H1 (cell line): Measurements from ENCODE around the gene ZNF316. TPM values are rescaled to one million over a fixed set of nuclear protein-coding genes. Genes with fewer than 3 reads are reported as not detected.

Source experiments
- CTCF ChIA-PET: fragments of 300-600 bp; sonication (Branson Sonifier 250); formaldehyde crosslinking; loops from one replicate; lab custom pipeline; 2021; ENCODE audit not compliant: partially characterized antibody; lab: Charles Lee
- POLR2A ChIA-PET: fragments of 300-600 bp; sonication (Branson Sonifier 250); formaldehyde crosslinking; loops from one replicate; lab custom pipeline; 2021; ENCODE audit warnings: inconsistent platforms; ENCODE audit not compliant: partially characterized antibody; lab: Charles Lee
- DNase-seq, 2 experiments: peaks; one replicate each; pipeline versions ENCODE4 v3.0.0 to v3.0.0-alpha.2; 2010 to 2022; ENCODE audit warnings: low spot score in 2 of 2, low read depth in 1 of 2, mixed read lengths in 1 of 2
- FAIRE-seq: peaks from 2 replicates; lab custom pipeline; 2011; peaks lifted over from hg19 to GRCh38; lab: Jason Lieb, UNC
- H2AFZ ChIP-seq: 2 replicates; pipeline ENCODE4 v1.8.1; 2012; ENCODE audit warnings: low read length, inconsistent platforms
- H2AK5ac ChIP-seq: 2 replicates; pipeline ENCODE4 v1.6.1; 2013; ENCODE audit warnings: low read depth, low read length
- H2BK120ac ChIP-seq: replicated peaks from 2 replicates; pipeline ENCODE3; 2013; ENCODE audit warnings: low read depth, low read length, inconsistent platforms
- H2BK12ac ChIP-seq: 2 replicates; pipeline ENCODE4 v1.6.1; 2013; ENCODE audit warnings: low read depth, low read length
- H2BK15ac ChIP-seq: 2 replicates; pipeline ENCODE4 v1.6.1; 2013; ENCODE audit warnings: low read length
- H2BK20ac ChIP-seq: 2 replicates; pipeline ENCODE4 v1.6.1; 2013; ENCODE audit warnings: low read length
- H2BK5ac ChIP-seq: 2 replicates; pipeline ENCODE4 v1.6.1; 2013; ENCODE audit warnings: low read depth, low read length
- H3K14ac ChIP-seq: 2 replicates; pipeline ENCODE4 v1.6.1; 2013; ENCODE audit warnings: inconsistent platforms; ENCODE audit not compliant: insufficient read length
- H3K18ac ChIP-seq: 2 replicates; pipeline ENCODE4 v1.6.1; 2013; ENCODE audit warnings: low read length; ENCODE audit errors: extremely low read depth
- H3K23ac ChIP-seq: 2 replicates; pipeline ENCODE4 v1.6.1; 2013; ENCODE audit warnings: inconsistent platforms; ENCODE audit not compliant: insufficient read length
- H3K23me2 ChIP-seq: 2 replicates; pipeline ENCODE4 v1.6.1; 2013; ENCODE audit warnings: low read depth, low read length
- H3K27ac ChIP-seq: 2 replicates; pipeline ENCODE4 v1.6.1; 2011; ENCODE audit warnings: low read depth, low read length, inconsistent platforms
- H3K27me3 ChIP-seq, 4 experiments: replicated peaks in 1 of 4; 1 replicate in 1 of 4; 2 replicates in 3 of 4; pipeline versions ENCODE4 v1.6.1 to v1.8.1; 2011 to 2013; ENCODE audit warnings: low read length in 3 of 4, mild to moderate bottlenecking in 3 of 4, inconsistent platforms in 2 of 4, mixed read lengths in 2 of 4, moderate library complexity in 1 of 4; ENCODE audit not compliant: control insufficient read depth in 3 of 4, insufficient read depth in 3 of 4; ENCODE audit errors: extremely low read depth in 1 of 4
- H3K36me3 ChIP-seq, 4 experiments: 2 replicates each; pipeline versions ENCODE4 v1.6.1 to v1.8.1; 2011 to 2013; ENCODE audit warnings: mild to moderate bottlenecking in 4 of 4, low read length in 3 of 4, moderate library complexity in 2 of 4, control low read depth in 1 of 4, inconsistent platforms in 1 of 4; ENCODE audit not compliant: insufficient read depth in 4 of 4, control insufficient read depth in 2 of 4
- H3K4ac ChIP-seq: replicated peaks from 2 replicates; pipeline ENCODE3; 2013; ENCODE audit warnings: low read length, low read depth, mixed read lengths, inconsistent platforms; ENCODE audit not compliant: insufficient read length
- H3K4me1 ChIP-seq, 4 experiments: replicated peaks in 1 of 4; 1 replicate in 1 of 4; 2 replicates in 3 of 4; pipeline versions ENCODE4 v1.6.1 to v1.8.1; 2011 to 2013; ENCODE audit warnings: low read length in 3 of 4, inconsistent platforms in 2 of 4, mixed read lengths in 1 of 4; ENCODE audit not compliant: insufficient read depth in 4 of 4, control insufficient read depth in 3 of 4
- H3K4me2 ChIP-seq, 2 experiments: 2 replicates each; pipeline versions ENCODE4 v1.6.1 to v1.8.1; 2011 to 2013; ENCODE audit warnings: low read depth in 2 of 2, low read length in 2 of 2, control low read depth in 1 of 2, inconsistent platforms in 1 of 2, mild to moderate bottlenecking in 1 of 2; ENCODE audit not compliant: insufficient read depth in 1 of 2
- H3K4me3 ChIP-seq, 4 experiments: fragments of 200-600, 300-600 bp in 1 of 4; sonication (generic), shearing (Covaris generic), sonication (Bioruptor Twin) in 1 of 4; 2 replicates each; pipeline versions ENCODE4 v1.5.1 to v1.8.1; 2011 to 2016; ENCODE audit warnings: low read length in 4 of 4, low read depth in 3 of 4, control low read depth in 2 of 4, inconsistent platforms in 2 of 4, mild to moderate bottlenecking in 2 of 4, mixed read lengths in 1 of 4, moderate library complexity in 1 of 4; ENCODE audit not compliant: insufficient read depth in 2 of 4; ENCODE audit errors: extremely low read depth in 1 of 4
- H3K56ac ChIP-seq: replicated peaks from 2 replicates; pipeline ENCODE3; 2013; ENCODE audit warnings: low read depth, mild to moderate bottlenecking, mixed read lengths, low read length, inconsistent platforms; ENCODE audit not compliant: insufficient read length
- H3K79me1 ChIP-seq: 2 replicates; pipeline ENCODE4 v1.6.1; 2013; ENCODE audit warnings: low read depth, low read length, control low read depth
- H3K79me2 ChIP-seq, 2 experiments: 2 replicates each; pipeline versions ENCODE4 v1.6.1 to v1.8.1; 2012 to 2013; ENCODE audit warnings: low read length in 2 of 2, mild to moderate bottlenecking in 2 of 2, inconsistent platforms in 1 of 2; ENCODE audit not compliant: insufficient read depth in 2 of 2, control insufficient read depth in 1 of 2
- H3K9ac ChIP-seq, 4 experiments: replicated peaks in 1 of 4; 1 replicate in 1 of 4; 2 replicates in 3 of 4; pipeline versions ENCODE4 v1.6.1 to v1.8.1; 2011 to 2013; ENCODE audit warnings: low read depth in 3 of 4, low read length in 3 of 4, control low read depth in 2 of 4, mild to moderate bottlenecking in 2 of 4, moderate library complexity in 2 of 4, inconsistent platforms in 1 of 4; ENCODE audit errors: extremely low read depth in 1 of 4
- H3K9me3 ChIP-seq, 2 experiments: 2 replicates each; pipeline versions ENCODE4 v1.6.1 to v1.8.1; 2012 to 2013; ENCODE audit warnings: mild to moderate bottlenecking in 2 of 2, moderate library complexity in 2 of 2, control low read depth in 1 of 2, inconsistent platforms in 1 of 2, low read depth in 1 of 2, low read length in 1 of 2, mixed read lengths in 1 of 2; ENCODE audit not compliant: insufficient read depth in 2 of 2
- H4K20me1 ChIP-seq, 2 experiments: replicated peaks in 1 of 2; 2 replicates each; pipeline versions ENCODE3 to v1.8.1; 2011 to 2013; ENCODE audit warnings: inconsistent platforms in 2 of 2, low read length in 2 of 2, mild to moderate bottlenecking in 1 of 2; ENCODE audit not compliant: insufficient read depth in 2 of 2, control insufficient read depth in 1 of 2
- H4K5ac ChIP-seq: 2 replicates; pipeline ENCODE4 v1.6.1; 2013; ENCODE audit warnings: low read length, low read depth, mixed read lengths, inconsistent platforms; ENCODE audit not compliant: insufficient read length
- H4K8ac ChIP-seq: 2 replicates; pipeline ENCODE4 v1.8.0; 2013; ENCODE audit warnings: mild to moderate bottlenecking, moderate library complexity, low read length, inconsistent platforms; ENCODE audit not compliant: insufficient read depth; ENCODE audit errors: extremely low read depth
- H4K91ac ChIP-seq: replicated peaks from 2 replicates; pipeline ENCODE3; 2013; ENCODE audit warnings: low read length, mixed read lengths, inconsistent platforms; ENCODE audit not compliant: insufficient read length
- EZH2 ChIP-seq: fragments of 200-600 bp; sonication (generic); IDR thresholded peaks from 2 replicates; pipeline ENCODE4 v1.7.1; 2012; ENCODE audit warnings: low read depth, mild to moderate bottlenecking, moderate library complexity, low read length, inconsistent platforms; ENCODE audit not compliant: severe bottlenecking
- JUN ChIP-seq: IDR thresholded peaks from 2 replicates; pipeline ENCODE4 v1.6.1; 2011; ENCODE audit warnings: low read depth, mild to moderate bottlenecking, improper control_type of control experiment, low read length
- KDM5A ChIP-seq: fragments of 200-600 bp; IDR thresholded peaks from 2 replicates; pipeline ENCODE4 v1.7.1; 2012; ENCODE audit warnings: mild to moderate bottlenecking, low read length, inconsistent platforms, mixed read lengths
- NRF1 ChIP-seq: IDR thresholded peaks from 2 replicates; pipeline ENCODE4 v1.6.1; 2011; ENCODE audit warnings: mild to moderate bottlenecking, low read depth, low read length, improper control_type of control experiment
- SP2 ChIP-seq: IDR thresholded peaks from 2 replicates; pipeline ENCODE4 v1.6.1; 2012; ENCODE audit warnings: mild to moderate bottlenecking, low read length, inconsistent platforms
- YY1 ChIP-seq: IDR thresholded peaks from 2 replicates; pipeline ENCODE4 v1.6.1; 2011; ENCODE audit warnings: low read depth, mild to moderate bottlenecking, low read length
- WGBS, 2 experiments: shearing (Covaris generic) in 1 of 2; methylation state at CpG; one replicate each; pipeline versions ENCODE4 v1.1.6 to v1.1.7; 2013 to 2015; ENCODE audit warnings: low lambda C conversion rate in 2 of 2, mixed read lengths in 2 of 2, inconsistent platforms in 1 of 2, low coverage in 1 of 2, missing lambda C conversion rate in 1 of 2; ENCODE audit not compliant: insufficient replicate concordance in 2 of 2, insufficient coverage in 1 of 2, insufficient read length in 1 of 2; ENCODE audit errors: extremely low coverage in 1 of 2, missing lambda C conversion rate in 1 of 2; 5-methylcytosine and 5-hydroxymethylcytosine counted together
- polyA plus RNA-seq, 7 experiments: library from polyadenylated mRNA; depleted of rRNA in 3 of 7; stranded (reverse) in 5 of 7; unstranded in 2 of 7; fragments of >200 nt in 5 of 7; fragments of 200-250 nt in 2 of 7; gene quantifications; 1 replicate in 5 of 7; 2 replicates in 1 of 7; 4 replicates in 1 of 7; pipeline versions ENCODE4 v1.2.1 to v1.2.3, GENCODE V29; 2011 to 2013; ENCODE audit warnings: missing spikeins in 2 of 7, mixed read lengths in 2 of 7
- total RNA-seq: library from RNA; stranded (reverse); fragmentation: NEBNext Ultra II Directional; extraction: Animal tissue kit (Norgen Biotek cat#: 25700); gene quantifications from 2 replicates; pipeline ENCODE4 v1.2.1, GENCODE V29; 2021

Gene ZNF316
- total and polyA plus RNA-seq, 2 of the 8 experiments (the other 6 are each of a cell fraction or from before 2014, with no cell fraction given): 3.6 to 13.7 TPM

DNA sequence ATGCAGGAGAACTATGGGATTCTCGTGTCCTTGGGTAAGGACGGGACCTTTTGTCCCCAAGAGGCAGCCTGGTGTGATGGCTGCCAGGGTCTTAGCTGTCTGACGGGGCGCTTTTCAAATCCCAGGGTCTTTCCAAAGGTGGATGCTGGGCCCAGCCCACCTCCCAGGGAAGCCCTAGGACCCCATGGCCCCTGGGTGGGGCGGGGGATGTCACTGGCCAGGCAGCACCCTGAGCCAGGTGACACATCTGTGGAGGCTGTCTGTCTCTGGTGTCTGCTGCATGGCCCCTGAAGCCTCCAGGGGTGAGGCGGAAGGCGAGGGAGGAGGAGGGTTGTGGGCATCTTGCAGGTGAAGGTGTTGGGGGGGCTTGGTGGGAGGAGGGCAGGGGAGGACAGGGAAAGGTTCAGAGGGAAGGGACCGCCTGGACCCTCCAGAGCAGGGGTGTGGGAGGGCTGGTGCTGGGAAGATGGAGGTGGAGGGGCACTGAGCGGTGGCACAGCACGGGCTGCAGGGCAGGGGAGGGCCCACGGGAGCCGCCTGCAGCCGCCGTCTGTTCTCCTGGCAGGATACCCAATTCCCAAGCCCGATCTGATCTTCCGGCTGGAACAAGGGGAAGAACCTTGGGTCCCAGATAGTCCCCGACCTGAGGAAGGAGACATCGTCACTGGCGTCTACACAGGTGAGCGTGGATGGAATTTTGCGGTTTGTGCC lies 7.0 kb downstream of the ZNF316 start:
- no peaks in the 10 kb centered on the region; a peak in 1 of 7 replicates for H3K27me3 ChIP-seq
- POLR2A ChIA-PET: interaction anchor here (1.0 to 1.3 kb wide), 2 partner anchors 25 to 66 kb away, joined by 3 read pairs; no protein-coding TSS in a partner anchor
- no peak overlapping the region for H2AFZ ChIP-seq
- H2BK5ac ChIP-seq: no peak overlapping the region
- no peak overlapping the region for H3K27ac ChIP-seq
- no peak overlapping the region for H4K8ac ChIP-seq
- no peaks in the 10 kb centered on the region for H3K23me2 ChIP-seq
- H3K14ac ChIP-seq: no peak overlapping the region
- H3K36me3 ChIP-seq: peaks cover 0 to 10% (median 3%) of the 10 kb centered on the region in 4 experiments; a peak in 4 of 8 replicates
- no peak overlapping the region for H3K56ac ChIP-seq
- TF ChIP-seq KDM5A: no peak
- TF ChIP-seq SP2: no peak
- TF ChIP-seq YY1: no peak
- no peak for TF ChIP-seq NRF1
- TF ChIP-seq EZH2: no peak
- no peak for TF ChIP-seq JUN
- CTCF ChIA-PET: interaction anchor here (1.4 kb wide), 1 partner anchor 9 kb away, joined by 3 read pairs; no protein-coding TSS in a partner anchor
- peaks cover 5% of the 10 kb centered on the region; the same call in 1 of the 2 replicates for H3K79me1 ChIP-seq
- no peak overlapping the region for H3K9ac ChIP-seq
- H2AK5ac ChIP-seq: no peak overlapping the region
- H3K4ac ChIP-seq: no peak overlapping the region
- FAIRE-seq (no peak), DNase-seq (no peak)
- no peak overlapping the region for H2BK120ac ChIP-seq
- H2BK15ac ChIP-seq: no peak overlapping the region
- H3K4me3 ChIP-seq: no peak overlapping the region
- 90% methylated on average over 20 of the region's 21 CpGs; no CpG with 5 or more reads in 1 of the 2 experiments for WGBS, 2 experiments
- H3K9me3 ChIP-seq: no peaks in the 10 kb centered on the region
- no peaks in the 10 kb centered on the region; a peak in 1 of 7 replicates for H3K4me1 ChIP-seq
- no peak overlapping the region for H3K23ac ChIP-seq
- no peak overlapping the region for H4K5ac ChIP-seq
- H3K18ac ChIP-seq: no peak overlapping the region
- no peak overlapping the region for H2BK20ac ChIP-seq
- H3K79me2 ChIP-seq: no peaks in the 10 kb centered on the region
- no peak overlapping the region for H3K4me2 ChIP-seq
- no peak overlapping the region for H2BK12ac ChIP-seq
- peaks cover 0 to 9% of the 10 kb centered on the region in 2 experiments for H4K20me1 ChIP-seq
- no peak overlapping the region for H4K91ac ChIP-seq
